HG03439 (cell line): ENCODE results near the gene TMEM255A.

Experiments
- ATAC-seq: cut with Tn5 transposase; IDR thresholded peaks from one replicate; pipeline ENCODE4 v1.9.1; 2021; ENCODE audit warnings: mild to moderate bottlenecking, moderate library complexity; ENCODE audit not compliant: unreplicated experiment

The TMEM255A gene

DNA sequence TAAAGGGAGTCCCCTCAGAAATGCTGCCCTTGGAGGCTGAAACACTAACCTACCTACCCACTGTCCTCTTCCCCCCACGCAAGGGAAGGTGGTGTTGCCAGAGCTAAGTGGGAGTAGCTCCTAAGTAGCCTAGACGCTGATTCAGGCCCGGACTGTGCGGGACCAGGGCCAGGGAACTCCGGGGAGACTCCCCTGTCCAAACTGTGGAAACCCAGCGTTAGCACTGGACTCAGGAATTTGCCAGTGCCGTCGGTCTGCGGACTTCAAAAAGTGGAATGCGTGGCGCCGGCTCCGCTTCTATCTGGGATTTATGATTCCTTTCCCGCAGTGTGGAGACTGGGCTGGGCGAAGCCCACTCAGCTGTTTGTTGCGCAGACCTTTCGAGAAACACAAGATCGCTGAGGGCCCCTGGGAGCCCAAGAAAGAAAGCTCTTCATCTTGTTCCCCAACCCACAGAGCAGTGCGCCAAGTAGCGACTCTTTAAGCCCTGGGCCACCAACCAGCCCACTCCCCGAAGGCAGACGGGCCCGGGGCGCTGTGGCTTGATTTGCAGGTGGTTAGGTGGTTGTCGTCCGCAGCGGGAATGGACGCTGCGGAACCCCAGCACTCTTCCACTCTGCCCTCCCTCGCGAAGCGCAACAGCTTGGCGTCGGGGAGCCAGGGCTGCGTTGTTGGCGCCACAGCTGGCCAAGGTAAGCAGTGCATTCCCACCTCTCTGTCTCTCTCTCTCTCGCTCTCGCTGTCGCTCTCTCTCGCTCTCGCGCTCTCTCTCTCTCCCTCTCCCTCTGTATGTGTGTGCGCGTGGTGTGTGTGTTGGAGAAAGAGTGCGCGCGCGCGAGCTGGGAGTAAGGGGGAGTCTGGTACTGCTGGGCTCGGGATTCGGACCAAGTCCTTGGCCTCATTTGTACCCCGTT, 2.0 kb downstream of the TMEM255A start:
- ATAC-seq: peak; percentile 95

DNA sequence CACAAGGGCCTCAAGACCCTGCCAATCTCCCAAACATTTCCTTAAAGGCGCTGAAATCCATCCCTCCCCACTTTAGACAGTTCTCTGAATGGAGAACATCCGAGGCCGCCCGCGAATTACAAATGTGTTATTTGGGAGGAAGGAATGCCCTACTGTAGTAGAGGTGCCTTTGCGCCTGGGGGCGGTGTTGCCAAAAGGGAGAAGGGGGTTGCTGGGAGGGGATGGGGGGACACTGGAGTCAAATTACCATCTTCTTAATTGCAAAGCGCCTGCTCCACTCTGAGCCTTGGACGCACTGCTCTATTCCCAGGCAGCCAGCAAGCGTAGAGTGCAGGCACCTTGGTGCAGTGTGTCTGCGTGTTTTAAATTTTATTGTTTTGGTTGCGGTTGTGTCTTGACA, 2.7 kb downstream of the TMEM255A start:
- no peak for ATAC-seq

DNA sequence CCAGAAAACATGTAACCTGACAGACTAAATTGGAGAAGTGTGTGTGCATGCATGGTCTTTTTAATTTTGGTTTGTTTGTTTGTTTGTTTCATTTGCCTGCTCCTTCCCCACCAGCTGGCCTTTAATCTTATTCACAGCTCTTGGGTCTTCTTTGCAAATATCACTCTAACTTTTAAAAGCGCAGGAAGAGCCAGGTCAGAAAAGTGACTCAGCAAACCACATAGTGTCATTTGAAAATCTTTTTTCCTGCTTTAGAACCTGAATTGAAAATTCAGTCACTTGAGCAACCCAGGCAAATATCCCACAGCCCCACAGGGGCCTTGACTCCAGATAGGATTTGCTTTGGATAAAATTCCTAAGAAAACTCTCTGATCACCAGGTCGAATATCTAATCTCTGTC, 4.6 kb downstream of the TMEM255A start:
- no peak for ATAC-seq

DNA sequence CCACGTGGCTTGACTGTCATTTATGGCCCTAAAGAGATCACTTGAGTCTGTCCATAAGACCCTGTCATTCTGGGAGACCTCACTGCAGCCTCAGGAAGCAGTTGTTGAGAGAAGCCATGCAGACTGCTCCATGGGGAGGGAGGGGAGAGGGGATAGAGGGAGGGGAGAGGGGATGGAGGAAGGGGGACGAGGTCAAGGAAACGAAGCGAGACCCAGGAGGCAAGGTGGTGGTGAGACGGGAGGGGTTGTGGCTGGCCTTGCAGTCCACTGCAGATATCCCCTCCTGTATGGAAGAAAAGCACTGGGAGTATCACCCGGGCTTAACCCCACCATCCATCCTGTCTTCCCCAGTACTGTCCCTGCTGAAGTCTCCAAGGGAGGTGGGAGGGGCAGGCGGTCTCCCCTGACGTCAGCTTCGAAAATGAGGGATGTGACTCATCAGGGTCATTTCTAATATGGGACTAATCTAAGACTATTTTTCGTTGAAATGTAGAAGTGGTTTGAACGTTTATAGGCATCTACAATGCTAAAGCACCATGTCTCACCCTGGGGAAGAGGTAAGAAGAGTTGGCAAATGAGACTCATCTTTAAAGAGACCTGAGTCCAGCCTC, 5.6 kb downstream of the TMEM255A start:
- ATAC-seq: no peak

DNA sequence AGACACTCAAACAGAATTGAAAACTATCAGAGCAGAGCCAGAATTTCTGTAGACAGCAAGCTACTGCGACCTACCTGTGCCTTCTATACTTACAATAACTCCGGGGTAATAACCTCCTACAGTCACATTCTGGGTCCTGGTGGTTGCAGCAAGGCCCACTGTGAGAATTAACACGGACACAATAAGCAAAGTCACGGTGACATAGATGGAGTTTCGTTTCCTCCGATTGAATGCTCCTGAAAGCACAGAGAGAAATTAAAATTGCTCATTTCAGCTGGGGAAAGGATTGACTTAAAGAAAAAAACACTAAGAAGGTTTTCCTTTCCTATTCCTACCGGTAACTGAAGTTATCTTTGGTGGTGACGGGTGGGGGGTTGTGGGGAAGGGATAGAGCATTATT, 7.0 kb downstream of the TMEM255A start:
- no peak for ATAC-seq

DNA sequence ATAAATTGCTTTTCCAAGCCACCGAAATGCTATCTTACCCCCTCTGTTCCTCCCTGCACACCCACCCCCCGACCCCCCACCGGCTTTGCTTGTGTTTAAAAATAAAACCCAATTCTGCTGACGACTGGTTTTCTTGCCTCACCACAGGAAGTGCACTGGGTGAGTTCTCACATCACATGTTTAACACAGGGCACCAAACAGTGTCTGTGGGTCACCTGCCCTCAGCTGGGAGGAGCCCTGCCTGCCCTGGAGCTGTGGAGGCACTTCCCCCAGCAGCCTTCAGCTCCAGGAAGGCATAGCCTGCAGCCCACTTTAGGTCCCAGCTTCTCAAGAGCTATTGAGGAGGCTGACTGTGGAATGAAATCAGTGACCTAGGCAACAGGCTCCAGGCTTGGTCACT, 8.8 kb downstream of the TMEM255A start:
- peak; percentile 80 for ATAC-seq

DNA sequence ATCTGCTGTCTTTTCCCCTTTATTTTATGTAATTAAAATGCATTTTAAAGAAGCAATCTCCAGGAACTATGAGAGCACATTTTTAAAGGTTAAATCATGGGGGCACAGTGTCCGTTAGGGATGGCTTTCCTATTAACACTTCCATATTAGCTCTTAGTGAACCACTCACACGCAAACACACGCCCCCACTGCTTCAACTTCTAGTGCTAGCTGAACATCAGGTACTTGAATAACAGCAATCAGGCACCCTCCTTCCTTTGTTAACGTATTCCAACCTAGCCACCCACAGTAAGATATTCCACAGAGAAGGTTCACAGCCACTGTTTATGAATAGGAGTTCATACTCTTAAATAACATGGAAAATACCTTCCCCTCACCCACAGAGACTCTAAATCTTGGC, 9.3 kb downstream of the TMEM255A start:
- ATAC-seq: no peak

DNA sequence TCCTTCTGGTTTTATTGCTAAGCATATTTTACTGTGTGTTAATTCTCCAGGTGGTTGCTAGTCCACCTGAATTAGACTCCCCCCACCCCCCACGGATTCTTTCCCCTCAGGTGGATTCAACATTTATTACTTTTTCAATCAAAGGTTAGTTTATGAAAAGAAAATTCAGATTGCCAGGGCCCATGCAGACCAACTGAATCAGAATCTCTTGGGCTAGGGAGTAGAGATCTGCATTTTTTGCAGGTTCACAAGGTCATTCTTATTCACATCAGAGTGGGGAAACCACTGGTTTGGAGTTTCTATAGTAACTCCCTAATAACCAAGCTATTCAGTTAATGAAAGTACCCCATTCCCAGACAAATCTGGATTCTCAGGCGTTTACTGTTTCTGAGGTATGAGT, 9.8 kb downstream of the TMEM255A start:
- ATAC-seq: no peak

DNA sequence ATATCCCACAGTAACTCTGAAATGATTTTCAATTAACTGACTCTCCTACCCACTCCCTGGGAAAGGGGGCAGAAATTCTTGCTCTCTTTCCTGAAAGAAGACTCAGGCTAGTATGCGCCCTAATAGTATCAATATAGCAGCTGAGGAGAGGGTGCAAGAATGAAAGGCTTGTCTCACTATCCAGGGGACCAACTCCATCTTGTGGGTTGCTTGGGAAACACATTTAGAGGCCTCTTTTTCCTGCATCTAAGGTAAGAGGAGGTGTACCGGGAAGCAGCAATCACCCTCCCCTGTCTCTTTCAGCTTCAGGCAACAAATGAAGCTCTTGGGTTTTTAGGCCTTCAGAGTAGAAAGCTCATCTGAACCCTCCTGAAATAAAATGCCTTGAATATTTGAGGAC, 11.3 kb downstream of the TMEM255A start:
- no peak for ATAC-seq

DNA sequence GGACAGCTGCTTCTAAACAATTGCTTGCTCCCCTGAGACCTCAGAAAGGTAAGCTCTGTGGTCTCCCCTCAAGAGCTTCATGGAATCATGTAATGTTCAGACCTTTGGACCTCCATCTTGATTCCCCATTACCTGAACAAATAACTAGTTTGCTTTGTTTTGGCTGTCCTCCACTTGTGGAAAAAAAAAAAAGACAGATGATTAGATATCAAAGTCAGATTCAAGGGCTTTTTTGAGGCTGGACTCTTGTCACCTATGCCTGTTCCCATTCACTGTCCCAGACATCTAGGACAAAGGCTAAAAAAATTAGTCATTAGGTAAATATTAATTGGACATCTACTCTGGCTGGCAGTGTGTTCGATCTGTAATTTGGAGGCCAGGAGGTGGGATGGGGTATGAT, 13.3 kb downstream of the TMEM255A start:
- ATAC-seq: no peak

DNA sequence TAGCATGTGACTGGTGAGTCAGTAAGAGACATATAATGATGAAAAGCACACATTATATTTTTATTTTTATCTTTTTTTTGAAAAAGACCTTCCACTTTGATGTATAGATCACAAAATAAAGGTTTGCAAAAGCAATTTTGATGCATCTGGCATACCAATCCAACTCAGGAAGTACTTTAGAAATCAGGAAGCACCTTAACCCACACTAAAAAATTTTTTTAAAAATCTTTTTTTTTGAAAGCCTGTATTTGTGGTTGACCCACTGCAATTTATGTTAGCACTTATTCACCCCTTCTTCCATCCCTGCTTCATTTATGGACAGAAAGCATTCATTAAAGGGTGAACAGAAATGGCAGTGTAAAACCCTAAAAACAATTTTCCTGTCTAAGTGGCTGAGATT, 16.6 kb downstream of the TMEM255A start:
- no peak for ATAC-seq

DNA sequence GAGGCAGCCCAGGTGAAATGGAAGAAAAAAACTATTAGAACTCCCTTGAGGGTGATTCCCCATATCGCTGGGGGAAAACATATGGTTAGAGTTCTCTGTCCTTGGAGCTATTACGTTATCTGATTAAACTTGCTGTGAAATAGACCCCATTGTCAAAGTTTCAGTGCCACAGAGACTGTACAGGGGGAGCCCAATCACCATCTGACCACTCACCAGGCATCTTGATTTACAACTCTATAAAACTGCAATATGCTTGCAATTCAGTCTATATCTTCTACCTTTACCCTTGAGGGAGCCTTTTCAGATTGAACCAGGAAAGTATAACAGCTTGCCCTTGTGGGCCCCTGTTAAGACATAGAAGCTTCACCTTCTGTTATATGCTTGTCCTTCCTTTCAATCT, 18.2 kb downstream of the TMEM255A start:
- no peak for ATAC-seq

DNA sequence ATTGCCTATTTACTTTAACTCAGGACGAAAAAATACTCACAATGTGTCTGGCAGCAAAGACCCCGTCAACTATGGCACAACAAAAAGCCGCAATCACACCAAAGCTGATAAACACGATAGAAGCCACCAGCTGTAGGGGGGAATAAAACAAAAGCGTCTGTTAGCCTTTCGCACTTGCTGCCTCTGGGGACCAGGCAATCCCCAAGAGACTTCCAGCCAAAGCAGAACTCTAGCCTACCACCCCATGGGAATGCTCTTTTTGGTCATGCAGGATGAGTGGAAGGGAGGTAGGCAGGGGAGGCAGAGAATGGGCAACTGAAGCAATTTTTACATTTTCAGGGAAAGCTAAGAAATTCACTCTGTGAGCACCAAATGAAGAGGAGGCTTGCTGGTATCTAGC, 20.1 kb downstream of the TMEM255A start:
- no peak for ATAC-seq

DNA sequence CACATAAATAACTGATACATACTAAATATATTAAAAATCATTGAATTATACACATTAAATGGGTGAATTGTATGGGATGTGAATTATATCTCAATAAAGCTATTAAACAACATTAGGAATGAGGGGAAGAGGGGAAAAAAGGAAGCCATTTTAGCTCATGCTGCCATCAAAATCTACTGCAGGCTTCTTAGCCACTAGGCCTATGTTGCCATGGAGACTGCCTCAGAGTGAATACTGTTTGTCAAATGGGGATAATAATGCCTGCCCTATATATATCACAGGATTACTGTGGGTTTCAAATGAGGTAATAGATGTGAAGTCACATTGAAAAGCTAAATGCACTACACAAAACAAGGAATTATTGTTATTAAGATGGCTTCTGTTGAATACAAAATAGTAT, 21.2 kb downstream of the TMEM255A start:
- ATAC-seq: no peak

DNA sequence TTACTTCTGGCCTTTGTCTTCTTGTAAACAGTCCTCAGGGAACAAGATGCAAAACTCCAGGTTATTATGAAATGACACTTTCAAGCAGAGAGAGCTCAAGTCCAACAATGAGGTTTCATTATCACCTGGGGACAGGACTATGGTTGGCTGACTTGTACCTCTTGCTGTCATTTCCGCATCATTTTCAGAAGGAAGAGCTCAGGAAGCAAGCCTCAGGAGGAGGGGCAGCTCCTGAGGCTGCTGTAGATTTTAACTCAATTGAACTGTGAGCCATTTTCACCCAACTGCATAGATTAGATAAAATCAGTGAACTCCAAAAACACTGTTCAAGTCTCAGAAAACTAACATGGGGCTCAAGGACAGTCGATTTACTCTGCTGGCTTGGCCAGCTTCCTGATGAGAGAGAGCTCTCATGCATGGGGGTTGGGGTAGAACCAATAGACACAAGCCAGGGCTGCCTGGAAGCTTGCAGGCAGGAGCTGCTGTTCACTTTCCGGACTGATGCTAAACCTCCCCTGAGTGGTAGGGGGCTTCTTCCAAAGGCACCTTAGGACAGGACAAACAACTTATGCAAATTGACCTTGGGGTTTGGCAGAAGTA, 23.6 kb downstream of the TMEM255A start:
- ATAC-seq: peak; percentile 67

DNA sequence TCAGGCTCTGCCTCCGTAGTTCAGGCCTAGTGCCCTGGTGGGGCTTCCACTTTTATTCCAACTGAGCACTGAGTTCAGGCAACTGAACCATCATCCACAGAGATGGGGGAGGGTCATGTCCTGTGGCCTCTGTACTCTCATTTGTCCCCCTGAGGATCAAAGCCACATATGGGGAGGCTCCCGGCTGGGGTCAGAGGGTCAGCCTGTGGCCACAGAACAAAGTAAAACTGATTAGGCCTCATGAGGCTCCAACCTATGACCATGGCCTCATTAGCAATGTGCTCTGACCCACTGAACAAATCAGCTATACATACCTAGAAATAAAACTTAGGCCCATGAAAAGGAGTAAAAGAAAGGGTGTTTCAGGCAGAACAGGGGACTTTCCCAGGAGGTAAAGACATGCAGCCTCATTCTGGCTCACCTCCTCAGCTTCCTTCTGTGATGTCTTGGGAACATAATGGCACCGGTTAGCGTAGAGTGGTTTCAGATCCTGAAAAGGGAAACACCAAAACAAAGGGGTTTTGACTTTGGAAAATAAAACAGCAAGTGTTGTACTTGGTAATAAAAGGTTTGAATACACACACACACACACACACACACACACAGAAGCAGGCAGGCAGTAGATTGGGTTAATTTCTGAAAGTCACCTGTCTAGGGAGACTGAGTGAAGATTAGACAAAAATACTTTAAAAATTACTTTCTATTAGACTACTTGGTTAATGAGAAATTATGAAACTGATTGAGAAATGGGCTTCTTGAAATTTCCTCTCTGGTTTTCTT, 24.3 kb downstream of the TMEM255A start:
- peak; percentile 37 for ATAC-seq

DNA sequence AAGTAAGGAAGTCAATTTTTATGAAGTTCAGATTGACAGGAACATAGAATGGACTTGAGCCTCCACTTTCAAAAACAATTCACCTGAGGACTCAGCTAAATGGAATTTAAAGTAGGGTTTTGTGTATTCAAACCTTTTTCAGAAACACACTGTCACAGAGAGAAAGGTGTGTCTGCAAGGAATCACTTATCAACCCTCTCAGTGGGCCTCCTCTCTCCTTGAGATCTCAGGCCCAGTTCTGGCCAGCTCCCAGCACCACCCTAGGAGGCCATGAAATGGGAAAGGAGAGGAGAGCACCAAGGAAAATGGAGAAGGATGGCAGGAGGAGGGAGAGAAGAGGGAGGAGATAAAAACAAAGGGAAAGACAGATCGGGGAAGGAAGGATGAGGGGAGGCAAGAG, 28.6 kb downstream of the TMEM255A start:
- no peak for ATAC-seq

DNA sequence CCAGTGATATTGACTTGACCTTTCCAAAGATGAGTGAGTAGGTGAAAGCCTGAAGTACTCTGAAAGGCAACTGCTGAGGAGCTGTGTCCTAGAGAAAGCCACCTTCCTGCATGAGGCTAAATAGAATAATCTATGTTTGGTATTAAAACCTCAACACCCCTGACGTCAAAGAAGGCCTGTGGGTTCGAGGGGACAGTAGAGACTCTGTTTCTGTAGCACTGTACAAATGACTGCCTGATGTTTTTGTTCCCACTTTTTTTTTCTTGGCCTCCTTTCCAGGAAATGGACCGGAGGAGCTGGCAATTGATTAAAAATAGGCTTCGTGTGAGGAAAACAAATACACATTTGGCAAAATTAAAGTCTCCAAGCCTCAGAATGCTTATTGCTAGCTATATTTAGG, 29.5 kb downstream of the TMEM255A start:
- ATAC-seq: no peak

DNA sequence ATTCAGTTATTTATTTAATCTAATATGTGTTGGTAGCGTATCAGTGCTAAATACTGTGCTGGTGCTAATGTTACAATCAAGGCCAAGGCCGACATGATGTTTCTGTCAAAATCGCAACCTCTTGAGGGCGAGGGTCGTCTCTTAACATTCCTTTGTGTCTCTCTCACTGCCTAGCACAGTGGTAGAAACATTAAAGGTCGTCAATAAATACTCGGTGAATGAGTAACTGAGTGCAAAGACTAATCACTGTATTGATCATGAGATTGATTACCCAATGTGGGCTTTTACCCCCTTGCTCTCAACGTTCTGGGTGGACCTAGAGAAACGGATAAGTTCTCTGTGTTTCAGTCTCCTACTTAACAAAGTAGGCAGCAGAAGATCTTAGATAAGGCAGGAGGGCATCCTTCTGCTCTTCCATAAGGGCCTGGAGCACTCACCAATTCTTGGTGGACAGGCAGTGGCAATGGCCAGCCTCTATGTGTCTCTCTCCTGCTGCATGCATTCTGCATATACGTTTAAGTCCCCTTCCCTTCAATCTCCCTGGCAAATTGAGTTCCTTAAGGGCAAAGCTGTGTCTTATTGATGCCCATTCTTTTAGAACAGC, 30.1 kb downstream of the TMEM255A start:
- no peak for ATAC-seq

DNA sequence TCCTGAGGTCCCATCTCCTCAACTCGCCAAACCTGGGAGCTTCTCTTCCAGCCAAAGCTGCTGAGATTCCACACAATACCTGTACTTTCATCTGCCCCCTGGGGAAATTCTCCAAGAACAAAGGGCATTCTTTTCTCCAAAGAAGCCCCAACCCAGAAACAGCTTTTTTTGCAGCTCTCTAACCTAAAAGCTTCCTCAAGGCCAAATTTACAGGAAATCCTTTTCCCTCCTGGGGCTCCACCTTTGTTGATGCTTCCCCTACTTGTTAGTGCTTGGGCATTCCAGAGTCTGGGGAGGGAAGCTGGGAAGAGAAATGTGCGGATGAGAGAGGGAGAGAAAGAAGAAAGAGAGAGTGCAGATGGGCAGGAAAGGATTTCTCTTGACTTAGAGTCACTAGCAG, 36.3 kb downstream of the TMEM255A start:
- no peak for ATAC-seq

DNA sequence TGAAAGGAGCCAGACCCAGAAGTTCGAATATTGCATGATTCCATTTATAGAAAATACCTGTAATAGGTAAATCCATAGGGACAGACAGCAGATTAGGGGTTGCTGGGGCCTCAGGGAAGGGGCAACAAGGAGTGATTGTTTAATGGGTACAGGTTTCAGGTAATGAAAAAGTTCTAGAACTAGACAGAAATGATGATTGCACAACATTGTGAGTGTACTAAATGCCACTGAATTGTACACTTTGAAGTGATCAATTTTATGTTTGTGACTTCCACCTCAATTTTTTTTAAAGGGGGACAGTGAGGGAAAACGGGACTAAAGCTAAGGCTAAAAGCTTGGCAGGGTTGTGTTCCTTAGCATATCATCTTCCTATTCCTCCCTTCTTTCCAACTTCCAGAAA, 37.1 kb downstream of the TMEM255A start:
- ATAC-seq: no peak
